Measurements from ENCODE around the gene NFIX. TPM values are rescaled to one million over a fixed set of nuclear protein-coding genes. Genes with fewer than 3 reads are reported as not detected.

NFIX gene
- total and polyA plus RNA-seq, 2 of the 13 experiments (the other 11 are each of a cell fraction or from before 2014, with no cell fraction given) = 3.4 to 5.4 TPM

DNA sequence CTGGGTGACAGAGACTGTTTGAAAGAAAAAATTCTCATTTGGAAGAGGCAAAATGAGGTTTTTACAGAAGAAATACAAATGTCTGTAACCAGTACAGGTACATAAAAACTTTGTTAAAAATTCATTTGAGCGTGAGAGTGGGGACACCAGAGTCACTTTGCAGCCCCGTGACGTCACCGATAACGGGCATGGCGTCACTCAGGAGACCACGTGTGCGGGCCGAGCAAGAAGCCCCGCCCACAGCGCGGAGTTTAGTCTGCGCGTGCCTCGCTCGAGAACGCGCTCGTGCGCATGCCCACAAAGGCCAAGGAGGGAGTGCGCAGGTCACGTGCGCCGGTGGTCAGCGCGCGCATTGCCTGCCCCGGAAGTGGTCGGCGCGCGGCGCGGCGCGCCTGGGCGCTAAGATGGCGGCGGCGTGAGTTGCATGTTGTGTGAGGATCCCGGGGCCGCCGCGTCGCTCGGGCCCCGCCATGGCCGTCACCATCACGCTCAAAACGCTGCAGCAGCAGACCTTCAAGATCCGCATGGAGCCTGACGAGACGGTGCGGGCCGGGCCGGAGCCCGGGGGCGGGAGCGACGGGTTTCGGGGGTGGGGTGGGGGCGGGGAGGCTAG lies 49.7 kb upstream of the NFIX start, which contains the start of gene RAD23A (continued):
- TF ChIP-seq, protein P1, sequence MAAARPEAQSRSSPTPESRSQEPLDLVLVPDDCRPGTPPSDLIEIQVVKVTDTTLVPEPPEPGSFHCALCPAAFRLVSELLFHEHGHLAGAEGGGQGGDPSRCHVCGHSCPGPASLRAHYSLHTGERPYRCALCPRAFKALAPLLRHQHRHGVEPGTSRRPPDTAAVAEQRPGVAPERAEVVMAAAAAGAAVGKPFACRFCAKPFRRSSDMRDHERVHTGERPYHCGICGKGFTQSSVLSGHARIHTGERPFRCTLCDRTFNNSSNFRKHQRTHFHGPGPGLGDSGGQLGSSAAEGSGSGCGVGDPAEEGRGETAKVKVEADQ (CRISPR knock-in tag; IDR thresholded peaks at IDR 0.05; ENCODE audit: borderline replicate concordance) = peak; percentile 89
- TF ChIP-seq ZNF792 (CRISPR knock-in tag; IDR thresholded peaks at IDR 0.05) (0 out of 2 replicates have a peak, but pooled peaks have one; percentile 62), ZBTB38 (CRISPR knock-in tag; IDR thresholded peaks at IDR 0.05) (peak; percentile 84; the same call in 1 of the 2 replicates), BRD4 (CRISPR knock-in tag; IDR thresholded peaks at IDR 0.05) (peak; percentile 94), STAT5B (CRISPR knock-in tag; IDR thresholded peaks at IDR 0.05) (no peak)
- TF ChIP-seq, protein P2, sequence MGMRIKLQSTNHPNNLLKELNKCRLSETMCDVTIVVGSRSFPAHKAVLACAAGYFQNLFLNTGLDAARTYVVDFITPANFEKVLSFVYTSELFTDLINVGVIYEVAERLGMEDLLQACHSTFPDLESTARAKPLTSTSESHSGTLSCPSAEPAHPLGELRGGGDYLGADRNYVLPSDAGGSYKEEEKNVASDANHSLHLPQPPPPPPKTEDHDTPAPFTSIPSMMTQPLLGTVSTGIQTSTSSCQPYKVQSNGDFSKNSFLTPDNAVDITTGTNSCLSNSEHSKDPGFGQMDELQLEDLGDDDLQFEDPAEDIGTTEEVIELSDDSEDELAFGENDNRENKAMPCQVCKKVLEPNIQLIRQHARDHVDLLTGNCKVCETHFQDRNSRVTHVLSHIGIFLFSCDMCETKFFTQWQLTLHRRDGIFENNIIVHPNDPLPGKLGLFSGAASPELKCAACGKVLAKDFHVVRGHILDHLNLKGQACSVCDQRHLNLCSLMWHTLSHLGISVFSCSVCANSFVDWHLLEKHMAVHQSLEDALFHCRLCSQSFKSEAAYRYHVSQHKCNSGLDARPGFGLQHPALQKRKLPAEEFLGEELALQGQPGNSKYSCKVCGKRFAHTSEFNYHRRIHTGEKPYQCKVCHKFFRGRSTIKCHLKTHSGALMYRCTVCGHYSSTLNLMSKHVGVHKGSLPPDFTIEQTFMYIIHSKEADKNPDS (CRISPR knock-in tag; IDR thresholded peaks at IDR 0.05) = no peak
- TF ChIP-seq, protein P3, sequence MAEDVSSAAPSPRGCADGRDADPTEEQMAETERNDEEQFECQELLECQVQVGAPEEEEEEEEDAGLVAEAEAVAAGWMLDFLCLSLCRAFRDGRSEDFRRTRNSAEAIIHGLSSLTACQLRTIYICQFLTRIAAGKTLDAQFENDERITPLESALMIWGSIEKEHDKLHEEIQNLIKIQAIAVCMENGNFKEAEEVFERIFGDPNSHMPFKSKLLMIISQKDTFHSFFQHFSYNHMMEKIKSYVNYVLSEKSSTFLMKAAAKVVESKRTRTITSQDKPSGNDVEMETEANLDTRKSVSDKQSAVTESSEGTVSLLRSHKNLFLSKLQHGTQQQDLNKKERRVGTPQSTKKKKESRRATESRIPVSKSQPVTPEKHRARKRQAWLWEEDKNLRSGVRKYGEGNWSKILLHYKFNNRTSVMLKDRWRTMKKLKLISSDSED (CRISPR knock-in tag; IDR thresholded peaks at IDR 0.05) = no peak
- TF ChIP-seq, protein P4, sequence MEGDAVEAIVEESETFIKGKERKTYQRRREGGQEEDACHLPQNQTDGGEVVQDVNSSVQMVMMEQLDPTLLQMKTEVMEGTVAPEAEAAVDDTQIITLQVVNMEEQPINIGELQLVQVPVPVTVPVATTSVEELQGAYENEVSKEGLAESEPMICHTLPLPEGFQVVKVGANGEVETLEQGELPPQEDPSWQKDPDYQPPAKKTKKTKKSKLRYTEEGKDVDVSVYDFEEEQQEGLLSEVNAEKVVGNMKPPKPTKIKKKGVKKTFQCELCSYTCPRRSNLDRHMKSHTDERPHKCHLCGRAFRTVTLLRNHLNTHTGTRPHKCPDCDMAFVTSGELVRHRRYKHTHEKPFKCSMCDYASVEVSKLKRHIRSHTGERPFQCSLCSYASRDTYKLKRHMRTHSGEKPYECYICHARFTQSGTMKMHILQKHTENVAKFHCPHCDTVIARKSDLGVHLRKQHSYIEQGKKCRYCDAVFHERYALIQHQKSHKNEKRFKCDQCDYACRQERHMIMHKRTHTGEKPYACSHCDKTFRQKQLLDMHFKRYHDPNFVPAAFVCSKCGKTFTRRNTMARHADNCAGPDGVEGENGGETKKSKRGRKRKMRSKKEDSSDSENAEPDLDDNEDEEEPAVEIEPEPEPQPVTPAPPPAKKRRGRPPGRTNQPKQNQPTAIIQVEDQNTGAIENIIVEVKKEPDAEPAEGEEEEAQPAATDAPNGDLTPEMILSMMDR (CRISPR knock-in tag; IDR thresholded peaks at IDR 0.05) = 0 out of 2 replicates have a peak, but pooled peaks have one; percentile 6
- TF ChIP-seq, protein P5, sequence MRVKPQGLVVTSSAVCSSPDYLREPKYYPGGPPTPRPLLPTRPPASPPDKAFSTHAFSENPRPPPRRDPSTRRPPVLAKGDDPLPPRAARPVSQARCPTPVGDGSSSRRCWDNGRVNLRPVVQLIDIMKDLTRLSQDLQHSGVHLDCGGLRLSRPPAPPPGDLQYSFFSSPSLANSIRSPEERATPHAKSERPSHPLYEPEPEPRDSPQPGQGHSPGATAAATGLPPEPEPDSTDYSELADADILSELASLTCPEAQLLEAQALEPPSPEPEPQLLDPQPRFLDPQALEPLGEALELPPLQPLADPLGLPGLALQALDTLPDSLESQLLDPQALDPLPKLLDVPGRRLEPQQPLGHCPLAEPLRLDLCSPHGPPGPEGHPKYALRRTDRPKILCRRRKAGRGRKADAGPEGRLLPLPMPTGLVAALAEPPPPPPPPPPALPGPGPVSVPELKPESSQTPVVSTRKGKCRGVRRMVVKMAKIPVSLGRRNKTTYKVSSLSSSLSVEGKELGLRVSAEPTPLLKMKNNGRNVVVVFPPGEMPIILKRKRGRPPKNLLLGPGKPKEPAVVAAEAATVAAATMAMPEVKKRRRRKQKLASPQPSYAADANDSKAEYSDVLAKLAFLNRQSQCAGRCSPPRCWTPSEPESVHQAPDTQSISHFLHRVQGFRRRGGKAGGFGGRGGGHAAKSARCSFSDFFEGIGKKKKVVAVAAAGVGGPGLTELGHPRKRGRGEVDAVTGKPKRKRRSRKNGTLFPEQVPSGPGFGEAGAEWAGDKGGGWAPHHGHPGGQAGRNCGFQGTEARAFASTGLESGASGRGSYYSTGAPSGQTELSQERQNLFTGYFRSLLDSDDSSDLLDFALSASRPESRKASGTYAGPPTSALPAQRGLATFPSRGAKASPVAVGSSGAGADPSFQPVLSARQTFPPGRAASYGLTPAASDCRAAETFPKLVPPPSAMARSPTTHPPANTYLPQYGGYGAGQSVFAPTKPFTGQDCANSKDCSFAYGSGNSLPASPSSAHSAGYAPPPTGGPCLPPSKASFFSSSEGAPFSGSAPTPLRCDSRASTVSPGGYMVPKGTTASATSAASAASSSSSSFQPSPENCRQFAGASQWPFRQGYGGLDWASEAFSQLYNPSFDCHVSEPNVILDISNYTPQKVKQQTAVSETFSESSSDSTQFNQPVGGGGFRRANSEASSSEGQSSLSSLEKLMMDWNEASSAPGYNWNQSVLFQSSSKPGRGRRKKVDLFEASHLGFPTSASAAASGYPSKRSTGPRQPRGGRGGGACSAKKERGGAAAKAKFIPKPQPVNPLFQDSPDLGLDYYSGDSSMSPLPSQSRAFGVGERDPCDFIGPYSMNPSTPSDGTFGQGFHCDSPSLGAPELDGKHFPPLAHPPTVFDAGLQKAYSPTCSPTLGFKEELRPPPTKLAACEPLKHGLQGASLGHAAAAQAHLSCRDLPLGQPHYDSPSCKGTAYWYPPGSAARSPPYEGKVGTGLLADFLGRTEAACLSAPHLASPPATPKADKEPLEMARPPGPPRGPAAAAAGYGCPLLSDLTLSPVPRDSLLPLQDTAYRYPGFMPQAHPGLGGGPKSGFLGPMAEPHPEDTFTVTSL (CRISPR knock-in tag; IDR thresholded peaks at IDR 0.05; ENCODE audit: borderline replicate concordance) = peak; percentile 51
